Esophagus squamous epithelium (tissue), 4 donors: ENCODE measurements around the gene ATP2A2.

Source experiments
- CTCF ChIP-seq, 6 experiments: fragments of 450-650 bp in 4 of 6; fragments of 200-600 bp in 2 of 6; sonication (generic) in 2 of 6; IDR thresholded peaks; one replicate each; pipeline ENCODE4 v1.5.1; 2016 to 2019; ENCODE audit warnings: antibody characterized with exemption in 6 of 6, mild to moderate bottlenecking in 4 of 6, moderate library complexity in 4 of 6
- POLR2A ChIP-seq, 4 donors: fragments of 450-650 bp; IDR thresholded peaks; one replicate each; pipeline ENCODE4 v1.6.1; 2017; ENCODE audit warnings: antibody characterized with exemption in 4 of 4, mild to moderate bottlenecking in 4 of 4, moderate library complexity in 3 of 4

GRCh38 chr12:110289711-110290078 lies 8.6 kb downstream of the ATP2A2 start:
- TF ChIP-seq CTCF (IDR thresholded peaks at IDR 0.05) (no peak), POLR2A (IDR thresholded peaks at IDR 0.05) (no peak)
